Activated CD4-positive, alpha-beta T cell treated with anti-CD3 and anti-CD28 coated beads, Interleukin-2, amount 10 ng/mL, durations not matched to agents 24 days and 14 days (primary cell): ENCODE measurements around the gene KIF1B. TPM values are rescaled to one million over a fixed set of nuclear protein-coding genes. Genes with fewer than 3 reads are reported as not detected.
"Not testable (repeated sequence)": the region's sequence is repeated elsewhere in the genome, so short reads cannot be mapped to it uniquely, and the experiment has no call there.

Source experiments
- DNase-seq: peaks from one replicate; pipeline ENCODE4 v3.0.0; 2022
- H3K27ac Mint-ChIP-seq: one replicate; pipeline ENCODE4 v1.8.0; 2022; ENCODE audit warnings: mild to moderate bottlenecking, mixed read lengths
- H3K27me3 Mint-ChIP-seq: one replicate; pipeline ENCODE4 v1.8.0; 2022; ENCODE audit warnings: mixed read lengths
- H3K36me3 Mint-ChIP-seq: one replicate; pipeline ENCODE4 v1.8.0; 2022; ENCODE audit warnings: low read depth, mild to moderate bottlenecking, mixed read lengths
- H3K4me1 Mint-ChIP-seq: one replicate; pipeline ENCODE4 v1.8.0; 2021; ENCODE audit warnings: mixed read lengths
- H3K4me3 Mint-ChIP-seq: one replicate; pipeline ENCODE4 v1.8.0; 2022; ENCODE audit warnings: mild to moderate bottlenecking, moderate library complexity, mixed read lengths
- H3K9me3 Mint-ChIP-seq: one replicate; pipeline ENCODE4 v1.8.0; 2021; ENCODE audit warnings: mixed read lengths
- intact Hi-C: fragments of 100-400 bp; cut with micrococcal nuclease; formaldehyde crosslinking; loops from one replicate; pipeline ENCODE4 v1.15.1; 2023
- total RNA-seq: library from RNA; stranded (reverse); gene quantifications from 2 replicates; pipeline ENCODE4 v1.2.3, GENCODE V29; 2022

KIF1B gene
- total RNA-seq, 1 donor from 2014 or later: 19.3 TPM

DNA sequence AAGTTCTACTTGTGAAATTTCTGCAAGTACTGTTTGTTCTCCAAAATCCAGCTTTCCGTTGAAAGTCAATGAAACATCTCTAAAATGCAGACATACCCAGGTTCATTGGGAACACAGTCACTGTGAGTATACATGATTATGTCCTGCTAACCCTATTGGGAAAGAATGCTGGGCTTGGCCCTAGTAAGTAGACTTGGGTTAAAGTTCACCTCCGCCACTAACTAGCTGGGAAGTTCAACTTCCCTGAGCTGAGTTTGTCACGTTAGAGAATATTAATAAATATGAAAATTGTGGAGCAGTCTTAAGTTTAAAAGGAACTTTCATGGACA is 178.0 kb downstream of the KIF1B start:
- DNase-seq: no peak
- intact Hi-C loops: no loop called here
- no peak overlapping the region for H3K4me3 Mint-ChIP-seq
- no peaks in the 10 kb centered on the region for H3K9me3 Mint-ChIP-seq
- H3K27me3 Mint-ChIP-seq: no peaks in the 10 kb centered on the region
- peaks cover 3% of the 10 kb centered on the region for H3K4me1 Mint-ChIP-seq
- H3K36me3 Mint-ChIP-seq: no peaks in the 10 kb centered on the region
- no peak overlapping the region for H3K27ac Mint-ChIP-seq

DNA sequence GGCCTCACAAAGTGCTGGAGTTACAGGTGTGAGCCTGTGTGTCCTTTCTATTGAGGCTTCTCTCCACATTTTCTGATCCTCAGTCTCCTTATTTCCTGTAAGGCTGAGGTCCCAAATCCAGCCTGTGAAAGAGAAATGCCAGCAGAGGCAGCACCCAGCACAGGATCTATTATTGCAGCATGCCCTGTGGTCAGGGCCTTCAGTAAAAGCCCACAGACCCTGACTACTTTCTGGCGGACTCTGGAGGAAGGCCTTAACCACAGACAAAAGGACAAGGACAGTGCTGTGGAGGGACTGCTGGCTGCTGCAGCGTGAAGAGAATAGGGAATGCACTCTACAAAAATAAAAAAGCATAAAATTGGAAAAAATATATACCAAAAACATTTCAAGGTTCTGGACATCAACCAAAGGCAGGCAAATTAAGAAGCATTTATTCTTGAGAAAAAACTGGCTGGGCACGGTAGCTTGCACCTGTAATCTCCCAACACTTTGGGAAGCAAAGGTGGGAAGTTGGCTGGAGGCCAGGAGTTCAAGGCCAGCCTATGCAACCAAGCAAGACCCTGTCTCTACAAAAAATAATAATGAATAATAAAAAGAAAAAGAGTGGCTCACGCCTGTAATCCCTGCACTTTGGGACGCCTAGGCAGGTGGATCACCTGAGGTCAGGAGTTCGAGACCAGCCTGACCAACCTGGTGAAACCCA is 179.1 kb downstream of the KIF1B start:
- no peak for DNase-seq
- intact Hi-C loops: no loop called here
- no peaks in the 10 kb centered on the region for H3K36me3 Mint-ChIP-seq

DNA sequence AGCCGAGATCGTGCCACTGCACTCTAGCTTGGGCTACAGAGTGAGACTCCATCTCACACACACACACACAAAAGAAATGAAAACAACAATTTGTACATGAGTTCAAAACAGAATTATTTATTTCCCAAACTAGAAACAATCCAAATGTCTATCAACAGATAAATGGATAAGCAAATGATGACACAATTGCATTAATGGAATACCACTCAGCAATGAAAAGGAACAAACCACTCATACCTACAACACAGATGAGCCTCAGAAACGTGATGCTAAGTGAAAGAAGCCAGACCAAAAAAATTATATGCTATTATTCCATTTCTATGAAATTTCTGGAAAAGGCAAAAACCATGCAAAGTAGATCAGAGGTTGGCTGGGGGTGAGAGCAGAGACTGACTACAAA is 186.5 kb downstream of the KIF1B start:
- Mint-ChIP-seq H3K27ac (no peak overlapping the region), H3K4me1 (peaks cover 17% of the 10 kb centered on the region), H3K4me3 (peak overlapping the region; percentile 65), H3K27me3 (no peaks in the 10 kb centered on the region), H3K9me3 (no peaks in the 10 kb centered on the region), H3K36me3 (peaks cover 14% of the 10 kb centered on the region)
- no peak for DNase-seq
- intact Hi-C loops: no loop called here

More for the DNA sequence above, 179.1 kb downstream of the KIF1B start:
- Mint-ChIP-seq H3K9me3 (no peaks in the 10 kb centered on the region), H3K27me3 (no peaks in the 10 kb centered on the region), H3K4me1 (peaks cover 3% of the 10 kb centered on the region), H3K27ac (no peak overlapping the region), H3K4me3 (no peak overlapping the region)

DNA sequence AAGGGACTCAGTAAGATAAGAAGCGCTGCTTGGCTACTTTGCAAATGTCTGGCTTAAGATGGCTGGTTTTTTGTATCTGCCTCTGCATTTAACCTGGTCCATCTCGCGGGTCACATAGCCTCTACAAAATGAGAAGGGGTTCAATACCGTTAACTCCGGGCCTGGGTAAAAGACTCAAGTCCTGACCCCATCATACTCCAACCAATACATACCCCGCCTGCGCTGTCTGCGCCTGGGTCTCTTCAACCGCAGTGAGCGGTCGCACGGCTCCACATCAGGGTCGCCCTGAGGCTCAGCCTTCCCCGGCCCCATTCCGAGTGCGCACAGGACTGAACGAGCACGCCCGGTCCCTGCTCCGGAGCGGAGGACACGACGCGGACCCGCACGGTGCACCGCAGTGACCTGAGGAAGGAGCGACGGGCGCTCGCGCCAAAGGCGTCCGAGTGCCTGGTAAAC is 187.9 kb downstream of the KIF1B start:
- no peak for DNase-seq
- H3K4me3 Mint-ChIP-seq: peak overlapping the region; percentile 93
- intact Hi-C loops: loop anchor here (1.0 to 2.0 kb wide), 4 partner anchors 16 to 188 kb away; partner anchors contain the start of genes CENPS, KIF1B and PEX14
- peaks cover 21% of the 10 kb centered on the region for H3K36me3 Mint-ChIP-seq
- no peaks in the 10 kb centered on the region for H3K27me3 Mint-ChIP-seq
- H3K4me1 Mint-ChIP-seq: peaks cover 19% of the 10 kb centered on the region
- H3K9me3 Mint-ChIP-seq: no peaks in the 10 kb centered on the region
- H3K27ac Mint-ChIP-seq: peak overlapping the region; percentile 84

DNA sequence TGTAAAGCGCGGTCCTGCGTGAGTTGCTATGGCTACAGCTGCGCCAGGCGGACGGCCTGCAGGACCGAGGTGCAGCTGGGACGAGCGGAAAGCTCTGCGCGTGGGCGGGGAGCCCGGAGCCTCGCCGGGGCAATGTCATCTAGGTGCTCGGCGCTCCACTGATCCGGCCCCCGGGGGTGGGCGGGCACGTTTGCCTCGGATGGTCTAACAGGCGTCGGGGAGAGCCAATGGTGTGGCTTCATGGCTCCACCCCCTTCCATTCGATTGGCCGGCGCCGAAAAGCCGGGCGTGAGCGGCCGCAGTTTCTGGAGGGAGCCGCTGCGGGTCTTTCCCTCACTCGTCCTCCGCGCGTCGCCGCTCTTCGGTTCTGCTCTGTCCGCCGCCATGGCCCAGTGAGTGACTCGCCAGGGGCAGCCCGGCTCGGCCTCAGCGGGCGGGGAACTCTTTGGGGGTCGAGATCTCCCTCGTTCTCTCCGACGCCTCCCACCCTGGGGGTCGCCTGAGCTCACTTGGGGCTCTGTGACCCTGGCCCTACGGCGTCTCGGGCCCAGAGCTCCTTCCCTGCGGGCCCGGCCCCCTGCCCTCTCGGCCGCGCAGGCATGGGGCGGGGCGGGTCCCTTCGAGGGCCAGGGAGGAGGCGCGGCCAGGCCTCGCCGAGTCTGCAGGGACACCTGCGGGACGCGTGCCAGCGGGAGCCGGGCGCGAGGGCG is 188.5 kb downstream of the KIF1B start, which contains the start of gene PGD:
TSS of gene PGD (plus strand) at position 331 of the 710 bp plus-strand sequence. CDS start at position 385, 54 bp downstream.
- Mint-ChIP-seq H3K4me1 (peaks cover 21% of the 10 kb centered on the region), H3K4me3 (peak within 1 kb of the TSS; percentile 93), H3K9me3 (no peaks in the 10 kb centered on the region), H3K36me3 (peaks cover 27% of the 10 kb centered on the region), H3K27me3 (no peaks in the 10 kb centered on the region), H3K27ac (peak within 1 kb of the TSS; percentile 84)
- peak; percentile 99 for DNase-seq
- intact Hi-C loops: loop anchor here (1.0 to 2.0 kb wide), 4 partner anchors 16 to 188 kb away; partner anchors contain the start of genes CENPS, KIF1B and PEX14

DNA sequence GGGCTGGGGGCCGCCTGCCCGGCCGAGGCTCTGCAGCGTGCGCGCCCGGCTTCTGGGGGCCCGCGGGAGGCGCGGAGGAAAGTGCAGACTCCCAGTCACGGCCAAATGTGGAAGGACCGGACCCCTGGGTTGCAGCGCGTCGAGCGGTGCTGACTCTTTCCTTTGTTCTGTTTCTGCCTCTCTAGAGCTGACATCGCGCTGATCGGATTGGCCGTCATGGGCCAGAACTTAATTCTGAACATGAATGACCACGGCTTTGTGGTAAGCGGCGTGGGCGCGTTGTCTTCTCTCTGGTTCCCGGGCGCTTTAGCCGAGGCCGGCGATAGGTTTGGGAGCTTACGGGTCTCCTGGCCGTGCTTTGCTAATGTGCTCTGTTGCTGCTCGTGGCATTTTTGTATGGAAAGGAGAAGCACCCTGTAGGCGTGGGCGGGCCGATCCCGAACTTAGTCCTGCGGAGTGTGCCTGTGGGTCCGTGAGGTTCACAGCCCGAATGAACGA is 189.1 kb downstream of the KIF1B start:
- H3K36me3 Mint-ChIP-seq: peaks cover 32% of the 10 kb centered on the region
- peak overlapping the region; percentile 92 for H3K4me3 Mint-ChIP-seq
- H3K4me1 Mint-ChIP-seq: peaks cover 24% of the 10 kb centered on the region
- DNase-seq: no peak
- H3K27me3 Mint-ChIP-seq: no peaks in the 10 kb centered on the region
- intact Hi-C loops: loop anchor here (2.0 kb wide), 3 partner anchors 15 to 189 kb away; partner anchors contain the start of genes KIF1B and PEX14
- H3K9me3 Mint-ChIP-seq: no peaks in the 10 kb centered on the region
- peak overlapping the region; percentile 84 for H3K27ac Mint-ChIP-seq

DNA sequence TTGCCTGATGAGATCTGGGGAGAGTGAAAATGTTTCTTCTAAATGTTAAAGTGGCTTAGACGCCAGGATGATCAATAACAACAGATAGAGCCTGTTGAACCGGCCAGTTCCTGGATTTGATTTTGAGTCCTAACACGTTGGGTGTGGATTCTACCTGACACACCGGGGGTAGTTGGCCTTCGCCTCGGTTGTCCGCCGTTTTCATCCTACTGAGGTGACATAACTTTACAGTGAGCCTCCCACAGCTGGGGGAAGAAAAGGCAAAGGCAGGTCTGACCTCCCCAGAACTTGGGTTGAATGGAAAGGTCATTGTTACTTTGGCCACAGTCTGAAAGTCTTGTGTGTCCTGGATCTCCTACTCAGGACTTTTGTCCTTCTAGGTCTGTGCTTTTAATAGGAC is 189.6 kb downstream of the KIF1B start:
- intact Hi-C loops: no loop called here
- Mint-ChIP-seq H3K27ac (peak overlapping the region; percentile 84), H3K4me3 (peak overlapping the region; percentile 92), H3K27me3 (no peaks in the 10 kb centered on the region), H3K9me3 (no peaks in the 10 kb centered on the region), H3K4me1 (peaks cover 24% of the 10 kb centered on the region), H3K36me3 (peaks cover 35% of the 10 kb centered on the region)
- DNase-seq: peak; percentile 62

DNA sequence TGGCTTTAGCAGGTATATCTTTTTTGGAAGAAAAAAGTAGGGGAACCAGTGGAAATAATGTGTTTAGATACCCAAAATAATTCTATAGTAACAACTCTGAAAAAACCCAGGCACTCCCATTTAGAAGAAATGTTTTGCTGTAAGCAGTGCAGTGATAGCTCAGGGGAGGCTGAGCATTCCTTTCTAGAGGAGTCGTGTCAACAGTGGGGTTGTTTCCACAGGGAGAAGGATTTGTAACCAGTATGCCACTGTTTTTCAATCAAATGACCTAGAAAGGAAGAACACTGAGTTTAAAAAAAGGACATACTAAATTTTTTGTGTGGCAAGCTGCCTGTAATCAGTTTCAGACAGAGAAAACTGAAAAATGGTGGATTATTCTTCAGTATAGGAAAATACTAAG is 190.9 kb downstream of the KIF1B start:
- Mint-ChIP-seq H3K4me1 (peaks cover 24% of the 10 kb centered on the region), H3K9me3 (no peaks in the 10 kb centered on the region), H3K27ac (no peak overlapping the region), H3K36me3 (peaks cover 35% of the 10 kb centered on the region), H3K27me3 (no peaks in the 10 kb centered on the region), H3K4me3 (no peak overlapping the region)
- intact Hi-C loops: no loop called here
- no peak for DNase-seq

DNA sequence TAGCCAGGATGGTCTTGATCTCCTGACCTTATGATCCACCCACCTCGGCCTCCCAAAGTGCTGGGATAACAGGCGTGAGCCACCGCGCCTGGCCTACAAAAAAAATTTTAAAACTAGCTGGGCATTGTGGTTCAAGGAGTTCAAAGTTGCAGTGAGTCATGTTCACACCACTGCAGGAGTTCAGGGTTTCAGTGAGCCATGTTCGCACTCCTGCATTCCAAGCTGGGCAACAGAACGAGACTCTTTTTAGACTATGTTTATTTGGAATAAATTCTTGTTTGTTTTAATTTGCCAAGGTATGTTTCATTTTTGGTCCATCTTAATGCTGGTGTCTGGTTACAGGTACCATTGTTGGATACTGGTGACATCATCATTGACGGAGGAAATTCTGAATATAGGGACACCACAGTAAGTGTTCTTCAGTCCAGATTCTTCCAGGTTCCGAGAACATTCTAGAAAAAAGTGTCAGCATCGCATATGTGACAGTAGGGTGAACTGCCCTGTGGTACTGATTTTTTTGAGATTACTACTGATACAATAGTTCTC is 192.4 kb downstream of the KIF1B start:
- no peak for DNase-seq
- no peak overlapping the region for H3K4me3 Mint-ChIP-seq
- H3K9me3 Mint-ChIP-seq: no peaks in the 10 kb centered on the region
- H3K27me3 Mint-ChIP-seq: no peaks in the 10 kb centered on the region
- peaks cover 47% of the 10 kb centered on the region for H3K36me3 Mint-ChIP-seq
- peaks cover 21% of the 10 kb centered on the region for H3K4me1 Mint-ChIP-seq
- intact Hi-C loops: no loop called here
- H3K27ac Mint-ChIP-seq: no peak overlapping the region

DNA sequence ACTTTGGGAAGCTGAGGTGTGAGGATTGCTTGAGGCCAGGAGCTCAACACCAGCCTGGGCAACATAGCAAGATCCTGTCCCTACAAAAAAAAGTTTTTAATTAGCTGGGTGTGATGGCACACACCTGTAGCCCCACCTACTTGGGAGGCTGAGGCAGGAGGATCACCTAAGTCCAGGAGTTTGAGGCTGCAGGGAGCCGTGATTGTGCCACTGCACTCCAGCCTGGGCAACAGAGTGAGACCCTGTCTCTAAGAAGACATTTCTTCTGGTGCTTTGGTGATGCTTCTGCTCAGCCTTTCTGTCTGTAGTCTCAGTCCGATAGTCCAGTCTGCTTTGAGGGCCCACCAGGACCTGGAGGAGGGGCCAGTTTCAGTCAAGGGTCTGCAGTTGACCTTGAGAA is 196.8 kb downstream of the KIF1B start:
- Mint-ChIP-seq H3K4me3 (no peak overlapping the region), H3K36me3 (peaks cover 61% of the 10 kb centered on the region), H3K27me3 (no peaks in the 10 kb centered on the region), H3K27ac (no peak overlapping the region), H3K9me3 (no peaks in the 10 kb centered on the region), H3K4me1 (peaks cover 5% of the 10 kb centered on the region)
- intact Hi-C loops: no loop called here
- DNase-seq: no peak

DNA sequence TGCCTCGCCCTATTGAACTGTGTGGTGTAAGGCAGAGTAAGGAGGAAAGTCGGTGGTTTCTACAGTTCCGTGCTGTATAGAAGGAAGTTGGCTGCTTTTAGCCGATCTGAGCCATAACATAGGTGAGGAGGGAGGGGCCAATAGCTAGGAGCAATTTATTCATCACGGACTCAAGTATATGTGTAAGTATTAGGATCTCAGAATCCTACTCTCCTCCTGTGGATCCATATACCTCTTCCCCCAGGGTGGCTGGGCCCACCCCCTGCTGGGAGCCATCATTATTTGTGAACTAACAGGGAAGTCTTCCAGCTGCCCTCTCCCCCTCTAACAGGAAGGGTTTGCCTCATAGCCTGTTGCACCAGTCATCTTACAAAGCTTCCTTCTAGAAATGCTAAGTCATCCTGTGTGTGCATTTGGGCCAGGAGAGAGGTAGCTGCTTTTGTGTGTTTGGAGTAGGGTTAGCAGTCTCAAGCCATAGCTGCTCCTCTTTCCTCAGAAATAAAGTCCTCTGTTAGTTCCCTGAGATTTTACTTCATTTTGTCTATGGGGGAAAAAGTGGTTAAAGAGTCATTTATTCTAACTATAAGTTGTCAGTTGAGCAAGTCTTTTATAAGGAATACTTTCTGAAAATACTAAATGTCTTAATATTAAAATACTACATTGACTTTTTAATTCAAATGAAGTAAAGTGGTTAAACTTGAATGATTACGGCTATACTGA is 205.0 kb downstream of the KIF1B start:
- Mint-ChIP-seq H3K27me3 (no peaks in the 10 kb centered on the region), H3K4me3 (peak overlapping the region; percentile 59), H3K4me1 (peaks cover 6% of the 10 kb centered on the region)

DNA sequence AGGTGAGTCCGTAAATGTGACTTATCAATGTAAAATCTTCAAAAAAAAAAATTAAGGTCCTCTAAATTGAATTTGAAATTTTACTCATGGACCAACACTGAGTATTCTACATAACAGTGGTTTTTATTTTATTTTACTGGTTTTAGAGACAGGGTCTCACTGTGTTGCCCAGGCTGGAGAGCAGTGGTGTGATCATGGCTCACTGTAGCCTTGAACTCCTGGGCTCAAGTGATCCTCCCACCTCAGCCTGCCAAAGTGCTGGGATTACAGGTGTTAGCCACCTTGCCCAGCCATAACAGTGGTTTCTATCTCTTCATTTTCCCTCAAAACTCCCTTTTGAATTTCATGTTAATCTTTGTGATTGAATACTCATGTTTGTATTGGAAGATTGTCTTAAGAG is 205.6 kb downstream of the KIF1B start:
- not testable (repeated sequence) for H3K4me1 Mint-ChIP-seq
- intact Hi-C loops: loop anchor here (2.0 kb wide), 1 partner anchor 17 kb away; the partner anchor contains the start of gene PGD

More for the DNA sequence above, 205.0 kb downstream of the KIF1B start:
- Mint-ChIP-seq H3K36me3 (peaks cover 77% of the 10 kb centered on the region), H3K9me3 (no peaks in the 10 kb centered on the region), H3K27ac (peak overlapping the region; percentile 90)
- intact Hi-C loops: loop anchor here (2.0 kb wide), 1 partner anchor 17 kb away; the partner anchor contains the start of gene PGD
- DNase-seq: peak; percentile 71

DNA sequence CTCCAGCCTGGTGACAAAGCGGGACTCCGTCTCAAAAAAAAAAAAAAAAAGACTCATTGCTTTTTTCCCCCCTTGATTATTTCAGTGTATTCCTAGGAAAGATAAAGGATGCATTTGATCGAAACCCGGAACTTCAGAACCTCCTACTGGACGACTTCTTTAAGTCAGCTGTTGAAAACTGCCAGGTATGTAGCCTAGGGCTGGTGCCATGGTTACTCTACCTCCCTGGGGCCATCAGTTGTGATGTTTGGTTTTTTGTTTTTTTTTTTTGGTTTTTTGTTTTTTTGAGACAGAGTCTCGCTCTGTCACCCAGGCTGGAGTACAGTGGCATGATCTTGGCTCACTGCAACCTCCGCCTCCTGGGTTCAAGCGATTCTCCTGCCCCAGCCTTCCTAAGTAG is 208.4 kb downstream of the KIF1B start:
- peaks cover 58% of the 10 kb centered on the region for H3K36me3 Mint-ChIP-seq
- H3K4me3 Mint-ChIP-seq, intact Hi-C loops: not testable (repeated sequence)

More for the DNA sequence above, 205.6 kb downstream of the KIF1B start:
- H3K9me3 Mint-ChIP-seq, H3K4me3 Mint-ChIP-seq, DNase-seq, H3K27me3 Mint-ChIP-seq, H3K27ac Mint-ChIP-seq: not testable (repeated sequence)
- H3K36me3 Mint-ChIP-seq: peaks cover 77% of the 10 kb centered on the region

More for the DNA sequence above, 208.4 kb downstream of the KIF1B start:
- not testable (repeated sequence) for H3K27me3 Mint-ChIP-seq, H3K4me1 Mint-ChIP-seq, DNase-seq, H3K9me3 Mint-ChIP-seq, H3K27ac Mint-ChIP-seq
